Measurements from ENCODE around the gene LRIT1. TPM values are rescaled to one million over a fixed set of nuclear protein-coding genes. Genes with fewer than 3 reads are reported as not detected.

LRIT1 gene
- total and polyA plus RNA-seq, 8 donors = not detected

DNA sequence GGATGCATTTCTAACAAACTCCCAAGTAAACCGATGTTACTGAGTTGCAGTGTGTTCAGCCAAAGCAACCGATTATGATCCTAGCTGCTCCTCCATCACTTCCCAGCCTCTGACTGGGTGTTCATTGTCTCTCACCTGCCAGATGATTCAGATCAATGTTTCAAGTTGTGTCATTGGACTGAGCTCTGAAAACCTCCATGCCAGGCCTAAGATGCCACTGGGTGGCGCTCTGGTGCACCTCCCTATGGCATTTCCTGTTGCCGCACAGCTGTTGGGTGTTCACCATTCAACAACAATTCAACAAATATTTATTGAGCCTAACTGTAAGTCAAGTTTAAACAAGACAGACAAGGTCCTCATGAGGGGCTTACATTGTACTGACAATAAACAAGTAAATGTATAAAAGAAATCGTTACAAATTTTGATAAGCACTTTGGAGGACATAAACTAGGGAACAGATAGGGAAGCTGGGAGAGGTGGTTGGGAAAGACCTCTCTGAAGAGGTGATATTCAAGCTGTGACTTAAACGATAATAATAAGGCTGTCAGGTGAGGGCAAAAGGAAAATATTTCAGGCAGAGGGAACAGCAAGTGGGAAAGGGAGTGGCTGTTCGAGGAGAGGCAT is 26.3 kb upstream of the LRIT1 start:
- 34 to 48% (median 39%) methylated on average over 7 of the region's 7 CpGs for WGBS, 5 donors
- TF ChIP-seq, protein P1, sequence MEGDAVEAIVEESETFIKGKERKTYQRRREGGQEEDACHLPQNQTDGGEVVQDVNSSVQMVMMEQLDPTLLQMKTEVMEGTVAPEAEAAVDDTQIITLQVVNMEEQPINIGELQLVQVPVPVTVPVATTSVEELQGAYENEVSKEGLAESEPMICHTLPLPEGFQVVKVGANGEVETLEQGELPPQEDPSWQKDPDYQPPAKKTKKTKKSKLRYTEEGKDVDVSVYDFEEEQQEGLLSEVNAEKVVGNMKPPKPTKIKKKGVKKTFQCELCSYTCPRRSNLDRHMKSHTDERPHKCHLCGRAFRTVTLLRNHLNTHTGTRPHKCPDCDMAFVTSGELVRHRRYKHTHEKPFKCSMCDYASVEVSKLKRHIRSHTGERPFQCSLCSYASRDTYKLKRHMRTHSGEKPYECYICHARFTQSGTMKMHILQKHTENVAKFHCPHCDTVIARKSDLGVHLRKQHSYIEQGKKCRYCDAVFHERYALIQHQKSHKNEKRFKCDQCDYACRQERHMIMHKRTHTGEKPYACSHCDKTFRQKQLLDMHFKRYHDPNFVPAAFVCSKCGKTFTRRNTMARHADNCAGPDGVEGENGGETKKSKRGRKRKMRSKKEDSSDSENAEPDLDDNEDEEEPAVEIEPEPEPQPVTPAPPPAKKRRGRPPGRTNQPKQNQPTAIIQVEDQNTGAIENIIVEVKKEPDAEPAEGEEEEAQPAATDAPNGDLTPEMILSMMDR (IDR thresholded peaks at IDR 0.05) = peak in 3 of 7 experiments; percentile 31 to 43 (median 36)
- TF ChIP-seq POLR2AphosphoS5 (IDR thresholded peaks at IDR 0.05) = no peak
- DNase-seq = peak; percentile 48 to 59
- Histone ChIP-seq H3K4me3 (no peak overlapping the region), H3K36me3 (no peaks in the 10 kb centered on the region), H3K27me3 (peaks cover 0 to 12% (median 0%) of the 10 kb centered on the region in 3 donors), H3K4me1 (peaks cover 0 to 16% (median 8%) of the 10 kb centered on the region in 4 donors), H3K9me3 (no peaks in the 10 kb centered on the region), H3K27ac (no peak overlapping the region)
- intact Hi-C loops (cut with DNase I; ENCODE audit: low total_unique reads) = loop anchor here (10.0 kb wide), 1 partner anchor 87 kb away; no protein-coding TSS in a partner anchor

DNA sequence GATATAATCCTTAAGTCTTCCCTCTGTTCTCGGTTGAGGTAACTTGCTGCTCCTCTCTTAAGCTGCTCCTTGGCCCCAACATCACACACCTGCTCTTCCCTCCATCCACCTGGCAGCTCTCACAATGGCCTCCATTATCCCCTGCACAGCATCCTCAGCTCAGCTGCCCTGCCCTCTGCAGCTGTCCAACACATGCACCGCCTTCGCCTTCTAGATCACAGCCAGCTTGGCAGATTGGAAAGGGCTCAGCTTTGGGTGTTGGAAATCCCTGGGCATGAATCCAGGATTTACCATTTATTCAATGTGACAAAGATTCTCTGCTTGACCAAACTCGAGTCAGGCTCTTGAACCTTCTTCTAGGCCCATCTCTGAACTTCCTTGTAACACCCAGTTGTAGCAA is 24.1 kb upstream of the LRIT1 start:
- H3K4me3 ChIP-seq = no peak overlapping the region
- no peaks in the 10 kb centered on the region for H3K36me3 ChIP-seq
- H3K27ac ChIP-seq = no peak overlapping the region
- H3K9me3 ChIP-seq = no peaks in the 10 kb centered on the region
- 57 to 72% (median 67%) methylated on average over 4 of the region's 4 CpGs for WGBS, 5 donors
- peaks cover 0 to 26% (median 0%) of the 10 kb centered on the region in 3 donors for H3K27me3 ChIP-seq
- no peak for DNase-seq
- intact Hi-C loops (cut with DNase I; ENCODE audit: low total_unique reads) = loop anchor here (10.0 kb wide), 1 partner anchor 89 kb away; no protein-coding TSS in a partner anchor
- H3K4me1 ChIP-seq = peaks cover 0 to 8% (median 5%) of the 10 kb centered on the region in 4 donors
- TF ChIP-seq, protein P1 (IDR thresholded peaks at IDR 0.05) = no peak
- no peak for TF ChIP-seq POLR2AphosphoS5 (IDR thresholded peaks at IDR 0.05)
- no peak for TF ChIP-seq POLR2A (IDR thresholded peaks at IDR 0.05)
- no peak for TF ChIP-seq EP300 (IDR thresholded peaks at IDR 0.05)

DNA sequence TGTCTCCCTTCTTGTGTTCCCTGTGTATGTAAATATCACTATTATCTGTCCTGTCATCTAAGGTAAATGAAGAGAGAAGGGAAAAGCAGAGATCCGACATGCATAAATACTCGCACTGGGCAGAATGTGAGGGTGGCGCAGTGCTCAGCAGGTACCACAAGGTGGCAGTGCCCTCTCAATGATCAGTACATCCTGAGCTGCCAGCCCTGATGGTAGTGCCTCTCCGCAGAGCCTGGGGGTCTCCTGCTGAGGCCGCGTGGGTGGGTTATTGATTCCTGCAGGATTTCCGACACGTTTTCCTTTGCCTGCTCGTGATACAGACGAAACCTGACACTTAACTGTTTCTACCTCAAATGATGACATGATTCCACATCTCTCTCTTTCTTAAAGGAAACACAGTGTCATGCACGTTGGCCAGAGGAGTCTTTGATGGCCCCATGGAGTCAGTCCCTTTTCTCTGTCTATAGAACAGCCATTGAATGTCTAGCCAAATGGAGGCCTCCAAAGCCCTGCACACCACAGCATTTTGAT is 23.3 kb upstream of the LRIT1 start:
- Histone ChIP-seq H3K27ac (no peak overlapping the region), H3K9me3 (no peaks in the 10 kb centered on the region), H3K27me3 (peaks cover 0 to 30% (median 0%) of the 10 kb centered on the region in 3 donors), H3K36me3 (no peaks in the 10 kb centered on the region), H3K4me1 (peaks cover 0 to 6% (median 5%) of the 10 kb centered on the region in 4 donors), H3K4me3 (no peak overlapping the region)
- DNase-seq = peak; percentile 74 to 84
- intact Hi-C loops (cut with DNase I; ENCODE audit: low total_unique reads) = loop anchor here (5.0 to 10.0 kb wide), 2 partner anchors 90 to 273 kb away; no protein-coding TSS in a partner anchor
- WGBS, 5 donors = 2 to 4% (median 3%) methylated on average over 11 of the region's 11 CpGs
- TF ChIP-seq POLR2A (IDR thresholded peaks at IDR 0.05) (no peak), EP300 (IDR thresholded peaks at IDR 0.05) (no peak), POLR2AphosphoS5 (IDR thresholded peaks at IDR 0.05) (no peak)
- TF ChIP-seq, protein P1 (IDR thresholded peaks at IDR 0.05) = peak in 5 of 7 experiments; percentile 77 to 94 (median 91)

DNA sequence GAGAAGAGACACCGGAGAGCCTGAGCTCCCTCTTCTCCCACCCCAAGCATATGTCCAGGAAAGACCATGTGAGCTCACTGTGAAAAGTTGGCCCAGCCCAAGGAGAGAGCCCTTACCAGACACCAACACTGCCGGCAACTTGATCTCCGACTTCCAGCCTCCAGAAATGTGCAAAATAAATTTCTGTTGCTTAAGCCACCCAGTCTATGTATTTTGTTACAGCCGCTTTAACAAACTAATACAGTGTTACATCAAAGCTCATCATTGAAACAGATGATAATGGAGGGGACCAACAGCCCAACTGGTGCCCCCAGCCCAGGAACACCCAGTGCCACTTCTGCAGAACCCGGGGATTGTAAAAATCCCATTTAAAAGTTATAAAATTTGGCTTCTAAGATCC is 22.4 kb upstream of the LRIT1 start:
- Histone ChIP-seq H3K27ac (no peak overlapping the region), H3K36me3 (no peaks in the 10 kb centered on the region), H3K4me1 (peaks cover 0 to 6% (median 5%) of the 10 kb centered on the region in 4 donors), H3K4me3 (no peak overlapping the region), H3K27me3 (peaks cover 0 to 33% (median 0%) of the 10 kb centered on the region in 3 donors), H3K9me3 (no peaks in the 10 kb centered on the region)
- intact Hi-C loops (cut with DNase I; ENCODE audit: low total_unique reads) = loop anchor here (5.0 to 10.0 kb wide), 2 partner anchors 91 to 274 kb away; no protein-coding TSS in a partner anchor
- WGBS, 5 donors = 73 to 91% (median 87%) methylated on average over 5 of the region's 5 CpGs
- DNase-seq = no peak
- TF ChIP-seq EP300 (IDR thresholded peaks at IDR 0.05) = no peak
- no peak for TF ChIP-seq POLR2AphosphoS5 (IDR thresholded peaks at IDR 0.05)
- TF ChIP-seq POLR2A (IDR thresholded peaks at IDR 0.05) = no peak
- TF ChIP-seq, protein P1 (IDR thresholded peaks at IDR 0.05) = no peak
